Fibroblast of peridontal ligament (primary cell): Measurements from ENCODE around the gene MOSMO.

Source experiments
- DNase-seq: peaks from one replicate; pipeline ENCODE4 v3.0.0-alpha.2; 2010; ENCODE audit errors: extremely low read depth

Gene MOSMO

DNA sequence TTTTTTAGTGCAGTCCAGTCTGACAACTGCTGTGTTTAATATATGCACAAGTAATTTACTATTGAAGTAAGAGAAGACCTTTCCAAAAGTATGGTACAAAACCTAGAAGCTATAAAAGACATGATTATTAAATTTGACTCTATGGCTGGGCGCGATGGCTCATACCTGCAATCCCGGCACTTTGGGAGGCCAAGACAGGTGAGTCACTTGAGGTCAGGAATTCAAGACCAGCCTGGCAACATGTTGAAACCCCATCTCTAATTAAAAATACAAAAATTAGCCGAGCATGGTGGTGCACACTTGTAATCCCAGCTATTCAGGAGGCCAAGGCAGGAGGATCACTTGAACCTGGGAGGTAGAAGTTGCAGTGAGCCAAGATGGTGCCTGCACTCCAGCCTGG lies 43.1 kb downstream of the MOSMO start:
- no peak for DNase-seq

GRCh38 chr16:22052980-22053379 lies 45.1 kb downstream of the MOSMO start:
- DNase-seq: no peak

DNA sequence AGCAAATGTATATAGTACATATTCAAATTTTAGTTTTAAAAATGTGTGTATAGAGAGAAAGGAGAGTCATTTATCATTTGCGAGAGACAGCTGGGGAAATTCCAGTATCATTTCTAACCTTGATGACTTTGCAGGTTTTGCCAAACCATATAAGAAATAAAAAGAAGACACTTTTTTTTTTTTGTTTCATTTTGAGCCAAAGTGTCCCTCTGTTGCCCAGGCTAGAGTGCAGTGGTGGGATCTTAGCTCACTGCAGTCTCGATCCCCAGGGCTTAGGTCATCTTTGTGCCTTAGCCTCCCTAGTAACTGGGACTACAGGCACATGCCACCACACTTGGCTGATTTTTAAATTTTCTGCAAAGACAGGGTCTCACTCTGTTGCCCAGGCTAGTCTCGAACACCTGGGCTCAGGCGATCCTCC lies 46.0 kb downstream of the MOSMO start:
- no peak for DNase-seq

DNA sequence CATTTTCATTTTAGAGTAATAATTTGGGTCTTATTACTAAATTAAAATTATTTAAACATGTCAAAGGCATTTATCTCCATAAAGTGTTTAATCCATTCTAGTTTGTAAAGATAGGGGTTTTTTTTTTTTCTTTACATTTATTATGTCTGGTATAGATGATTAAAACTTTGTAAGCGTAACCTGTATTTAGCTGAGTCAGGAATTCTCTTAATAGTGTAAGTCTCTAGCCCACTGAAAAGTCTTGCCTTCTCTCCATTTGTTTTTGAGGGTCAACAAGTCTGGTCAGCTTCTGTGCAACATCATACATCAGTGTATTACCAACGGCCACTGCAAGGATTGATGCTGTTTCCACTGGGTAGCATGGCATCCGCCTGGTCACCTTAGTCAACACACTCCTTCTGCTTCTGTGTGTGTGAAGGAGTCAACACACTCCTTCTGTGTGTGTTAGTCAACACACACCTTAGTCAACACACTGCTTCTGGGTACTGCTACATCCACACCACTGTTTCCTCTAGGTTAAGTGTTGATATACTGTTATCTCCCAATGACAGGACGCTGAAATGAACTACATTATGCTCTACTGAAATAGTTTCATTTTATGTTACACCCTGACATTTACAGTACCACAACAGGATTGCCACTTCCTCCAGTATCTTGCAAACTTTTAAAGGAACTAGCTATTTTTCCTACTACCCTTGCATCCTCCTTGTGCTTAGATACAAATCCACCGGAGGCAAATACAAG lies 47.1 kb downstream of the MOSMO start:
- no peak for DNase-seq

- DNase-seq: no peak
These were observed 48.0 kb downstream of the MOSMO start for GRCh38 chr16:22055881-22056280.

DNA sequence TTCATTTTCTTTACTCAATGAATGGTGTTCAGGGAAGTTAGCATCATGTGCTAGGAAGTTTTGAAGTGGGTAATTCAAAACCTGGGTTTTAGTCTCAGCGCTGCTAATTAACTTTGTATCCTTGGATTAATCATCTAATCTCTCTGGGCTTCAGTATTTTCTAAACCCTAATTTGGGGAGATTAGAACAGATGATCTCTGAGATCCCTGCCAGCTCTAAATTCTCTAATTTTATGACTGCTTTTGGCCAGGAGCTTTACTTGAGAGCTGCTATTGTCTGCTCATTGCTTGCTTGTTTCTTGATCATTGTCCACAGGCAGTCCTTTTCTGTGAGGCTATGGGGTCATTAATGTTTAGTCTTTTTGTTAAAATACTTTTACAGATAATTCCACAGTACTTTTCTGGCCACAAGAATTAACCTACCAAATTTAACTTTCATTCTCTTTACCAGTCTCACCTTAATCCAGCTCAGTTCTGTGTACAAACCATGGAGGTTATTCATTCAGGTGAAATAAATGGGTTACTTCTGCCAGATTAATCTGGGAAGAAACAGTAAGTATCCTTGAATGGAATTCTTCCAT lies 56.1 kb downstream of the MOSMO start:
- DNase-seq: no peak

DNA sequence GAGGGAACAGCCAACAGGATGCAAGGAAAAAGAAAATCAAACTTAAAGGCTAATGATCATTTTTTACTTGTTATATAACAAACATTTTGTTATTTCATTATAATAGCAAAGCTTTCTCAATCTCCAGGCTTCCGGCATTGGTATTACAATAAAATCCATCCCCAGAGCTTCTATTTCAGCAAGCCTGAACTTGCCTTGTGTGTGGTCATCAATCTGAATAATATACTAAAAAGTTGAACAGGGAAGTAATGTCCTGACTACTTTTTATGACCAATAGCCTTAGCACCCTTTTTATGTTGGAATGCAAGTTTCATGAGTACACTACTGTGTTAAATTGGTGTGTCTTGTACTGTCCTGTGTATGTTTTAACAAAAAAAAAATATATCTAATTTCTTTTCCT lies 57.3 kb downstream of the MOSMO start:
- DNase-seq: peak; percentile 25

GRCh38 chr16:22070361-22071330 lies 62.7 kb downstream of the MOSMO start:
- DNase-seq: peak; percentile 51

DNA sequence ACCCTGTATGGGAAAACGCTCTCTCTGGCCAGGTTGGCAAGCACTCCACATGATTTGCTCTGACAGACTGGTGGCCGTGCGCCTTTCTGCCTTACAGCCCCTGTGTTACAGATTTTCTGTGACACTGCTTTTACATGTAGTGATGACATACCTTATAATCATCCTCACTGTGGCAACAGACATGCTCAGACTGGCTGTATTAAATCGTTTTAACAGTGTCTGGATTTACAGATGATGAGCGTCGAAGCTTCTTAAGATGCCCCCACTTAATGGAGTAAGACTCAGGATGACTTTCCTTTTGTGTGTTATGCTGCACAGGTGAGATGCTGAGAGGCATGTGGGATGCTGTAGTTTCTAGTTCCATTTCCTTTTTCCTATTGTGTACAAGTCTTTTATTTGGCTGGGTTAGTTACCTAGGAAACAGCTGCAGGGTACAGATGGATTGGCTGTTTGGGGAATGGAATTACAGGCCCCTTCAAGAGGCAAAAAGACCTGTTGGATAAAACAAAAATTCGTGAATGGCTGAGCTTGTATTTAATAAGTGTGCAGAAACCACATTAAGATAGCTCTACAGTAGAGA lies 63.5 kb downstream of the MOSMO start:
- no peak for DNase-seq

DNA sequence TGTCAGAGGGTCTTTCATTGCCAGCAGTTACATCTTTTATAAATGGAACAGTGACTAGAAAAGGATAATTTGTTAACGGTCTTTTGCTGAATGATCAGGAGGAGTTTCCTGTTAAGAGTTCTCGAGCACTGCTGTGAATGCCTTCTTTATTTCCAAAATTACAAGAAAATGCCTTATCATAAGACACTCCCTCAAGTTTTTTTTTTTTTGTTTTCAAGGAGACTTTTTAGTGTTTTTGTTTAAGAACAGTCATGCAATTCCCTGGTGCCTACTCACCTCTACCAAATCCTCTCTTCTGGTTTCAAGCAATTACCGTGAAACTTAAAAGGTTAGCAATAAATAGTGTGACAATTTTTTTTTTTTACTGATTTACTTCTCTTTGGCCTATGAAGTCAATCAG lies 65.4 kb downstream of the MOSMO start:
- no peak for DNase-seq

DNA sequence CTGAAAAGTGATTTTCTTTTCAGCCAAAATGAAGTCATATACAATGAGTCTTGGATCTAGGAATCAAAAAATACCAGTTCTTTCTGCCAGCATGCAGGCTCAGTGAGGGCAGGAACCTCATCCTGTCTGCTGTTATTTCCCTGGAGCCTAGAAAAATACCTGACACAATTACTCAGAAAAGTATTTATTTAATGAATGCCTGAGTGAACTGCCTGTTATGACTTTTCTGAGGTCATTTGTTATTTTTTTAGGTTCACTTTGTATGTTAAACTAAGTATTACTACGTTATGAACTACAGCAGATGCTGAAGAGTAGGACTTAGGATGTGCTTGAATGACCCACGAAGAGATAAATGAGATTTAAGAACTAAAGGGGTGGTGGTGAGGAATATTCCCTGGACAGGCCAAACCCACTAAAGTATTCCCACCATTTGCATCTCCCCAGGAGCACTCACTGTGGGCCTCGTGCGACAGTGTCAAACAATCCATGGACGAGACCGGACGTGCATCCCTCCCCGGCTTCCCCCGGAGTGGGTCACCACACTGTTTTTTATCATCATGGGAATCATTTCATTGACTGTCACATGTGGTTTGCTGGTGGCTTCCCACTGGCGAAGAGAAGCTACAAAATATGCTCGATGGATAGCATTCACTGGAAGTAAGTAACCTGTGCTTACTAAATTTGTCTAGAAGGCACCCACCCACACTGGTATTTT lies 67.3 kb downstream of the MOSMO start:
- DNase-seq: peak; percentile 7

DNA sequence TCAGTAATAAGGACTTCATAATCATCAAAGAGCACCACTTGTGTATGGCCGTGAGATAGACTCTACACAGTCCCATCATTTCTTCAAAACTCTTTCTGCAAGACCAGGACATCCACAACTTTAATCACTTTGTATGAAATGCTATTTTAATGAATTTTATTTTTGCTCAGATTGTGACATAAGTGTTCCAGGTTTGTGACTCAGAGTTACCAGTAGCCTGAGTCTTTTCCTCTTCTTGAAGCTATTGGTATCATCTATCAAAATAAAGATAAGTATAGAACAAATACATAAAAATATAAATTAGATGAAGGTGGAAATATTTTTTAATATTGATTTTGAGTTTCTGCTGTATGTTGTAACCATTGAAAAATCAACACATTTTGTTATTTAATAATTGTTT lies 67.9 kb downstream of the MOSMO start:
- DNase-seq: no peak

GRCh38 chr16:22077700-22078313 lies 69.9 kb downstream of the MOSMO start:
- peak; percentile 75 for DNase-seq

DNA sequence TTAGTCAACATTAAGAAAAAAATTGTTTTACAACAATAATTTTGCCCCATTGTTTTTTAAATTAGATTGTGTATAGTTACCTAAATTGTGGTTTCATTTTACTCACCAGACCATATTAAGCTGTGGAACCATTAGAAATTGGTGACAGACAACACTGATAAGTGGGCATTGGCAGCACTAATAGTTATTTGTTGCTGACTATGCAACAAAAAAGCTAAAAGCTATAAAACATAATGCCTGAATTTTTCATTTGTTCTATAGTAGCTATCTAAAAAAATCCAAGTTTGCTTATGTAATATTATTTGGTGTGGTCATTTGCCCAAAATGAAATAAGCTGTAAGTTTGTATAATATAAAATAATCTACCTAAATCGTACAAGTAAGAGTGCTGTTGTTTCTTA lies 70.7 kb downstream of the MOSMO start:
- DNase-seq: no peak

GRCh38 chr16:22081050-22081449 lies 73.1 kb downstream of the MOSMO start:
- DNase-seq: no peak

DNA sequence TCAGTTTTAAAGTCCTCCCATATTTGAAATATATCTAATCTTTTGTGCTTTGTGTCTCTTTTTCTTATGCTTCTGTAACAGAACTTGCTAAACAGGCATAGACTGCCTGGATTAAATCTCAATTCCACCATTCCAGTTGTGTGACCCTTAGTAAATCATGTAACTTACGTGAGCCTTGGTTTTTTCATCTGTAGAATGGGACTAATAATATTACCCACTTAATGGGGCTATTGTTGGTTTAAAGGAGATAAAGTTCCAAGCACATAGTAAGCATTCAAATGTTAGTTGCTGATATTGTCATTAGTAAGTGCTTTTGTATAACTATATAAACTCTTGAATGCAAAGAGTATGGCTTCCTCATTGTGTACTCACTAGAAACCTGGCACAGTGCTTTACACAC lies 78.5 kb downstream of the MOSMO start:
- DNase-seq: no peak

- DNase-seq: no peak
These were observed 80.7 kb downstream of the MOSMO start for GRCh38 chr16:22088642-22089041.

DNA sequence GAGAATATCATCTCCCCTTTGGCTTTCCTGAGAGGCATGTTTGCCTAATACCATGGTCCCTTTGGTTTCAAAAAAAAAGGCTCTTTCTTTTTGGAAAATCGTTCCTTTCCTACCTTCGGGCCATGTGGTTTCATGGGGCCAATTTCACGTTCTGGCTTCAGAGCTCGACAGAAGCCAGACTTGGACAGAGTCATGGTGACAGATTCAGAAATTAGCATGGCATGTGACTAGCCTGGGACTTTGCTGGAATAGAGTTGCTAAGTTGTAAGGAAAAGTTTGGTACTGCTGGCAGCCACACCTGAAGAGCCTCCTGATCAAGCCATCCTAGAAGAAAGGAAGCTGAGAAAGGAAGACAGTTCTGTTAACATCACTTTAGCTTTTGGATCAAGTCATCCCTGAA lies 82.0 kb downstream of the MOSMO start:
- no peak for DNase-seq

DNA sequence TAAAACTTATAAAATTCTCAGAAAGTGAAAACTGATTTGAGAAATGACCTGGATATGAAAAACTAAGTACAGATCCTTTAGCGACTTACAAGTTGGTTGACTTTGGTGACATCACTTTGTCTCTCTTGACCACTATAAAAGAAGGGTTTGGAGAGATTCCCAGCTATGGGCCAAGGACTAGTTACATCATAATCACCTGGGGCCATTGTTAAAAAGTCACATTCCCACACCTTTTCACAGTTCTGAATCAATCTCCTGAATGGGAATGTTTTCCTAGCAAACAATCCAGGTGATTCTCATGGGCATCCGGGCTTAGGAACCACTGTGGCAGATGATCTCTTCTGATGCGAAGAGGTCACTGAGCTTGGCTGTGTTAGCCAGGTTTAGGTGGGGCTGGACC lies 83.8 kb downstream of the MOSMO start:
- no peak for DNase-seq

GRCh38 chr16:22092143-22092933 lies 84.4 kb downstream of the MOSMO start, which contains the start of gene VWA3A:
VWA3A (plus strand) TSS chr16:22092541; CDS start chr16:22092638, 97 bp downstream.
- peak; percentile 74 for DNase-seq
